HCT116 (cell line): ENCODE results near the gene PRKCZ. TPM values are rescaled to one million over a fixed set of nuclear protein-coding genes. Genes with fewer than 3 reads are reported as not detected.

Source experiments
- ATAC-seq: fragments of 200-7000 bp; cut with Tn5 transposase; 2 replicates; pipeline ENCODE4 v1.9.1; 2020; ENCODE audit warnings: mild to moderate bottlenecking, moderate library complexity
- BruUV-seq: library from RNA; stranded (reverse); fragments of 400-500 nt; replicated peaks from 2 replicates; lab custom pipeline; 2021; lab: Mats Ljungman, UMichigan
- CTCF ChIA-PET: fragments of 300-600 bp; sonication (Branson Sonifier 250); formaldehyde crosslinking; loops from one replicate; lab custom pipeline; 2021; ENCODE audit warnings: antibody characterized with exemption; lab: Charles Lee
- POLR2A ChIA-PET: fragments of 300-600, 350-600 bp; sonication (Branson Sonifier 250); formaldehyde crosslinking; loops from one replicate; lab custom pipeline; 2021; ENCODE audit warnings: antibody characterized with exemption; lab: Charles Lee
- RAD21 ChIA-PET, 2 experiments: fragments of 300-600 bp; sonication (Branson Sonifier 250); formaldehyde crosslinking; loops; one replicate each; lab custom pipeline; 2023; ENCODE audit warnings: low total read pairs in 2 of 2; ENCODE audit not compliant: uncharacterized antibody in 2 of 2, unreplicated experiment in 2 of 2, low non-redundant PET in 1 of 2; lab: Charles Lee
- DNase-seq: peaks from one replicate; pipeline ENCODE4 v3.0.0-alpha.2; 2010; ENCODE audit warnings: low read depth, low spot score
- H2AFZ ChIP-seq: fragments of 200-600 bp; shearing (Covaris generic), sonication (generic); 2 replicates; pipeline ENCODE4 v1.6.1; 2017; ENCODE audit warnings: low read depth, mixed run types, mixed read lengths, antibody characterized with exemption, low read length; ENCODE audit not compliant: poor library complexity, severe bottlenecking
- H3K27ac ChIP-seq: 2 replicates; pipeline ENCODE4 v1.5.1; 2012; ENCODE audit warnings: low read depth, low read length
- H3K27me3 ChIP-seq: fragments of 200-600 bp; sonication (generic); 2 replicates; pipeline ENCODE4 v1.6.1; 2016; ENCODE audit warnings: mixed run types, low read length, mixed read lengths; ENCODE audit not compliant: insufficient read depth
- H3K36me3 ChIP-seq, 2 experiments: fragments of 200-500 bp in 1 of 2; fragments of 200-600 bp in 1 of 2; sonication (Bioruptor generic) in 1 of 2; sonication (generic) in 1 of 2; 2 replicates each; pipeline versions ENCODE4 v1.5.1 to v1.6.1; 2014 to 2016; ENCODE audit warnings: low read length in 2 of 2, inconsistent platforms in 1 of 2, mixed read lengths in 1 of 2, mixed run types in 1 of 2; ENCODE audit not compliant: insufficient read depth in 2 of 2, control insufficient read depth in 1 of 2
- H3K4me1 ChIP-seq, 2 experiments: fragments of 200-600 bp in 1 of 2; sonication (generic) in 1 of 2; 2 replicates each; pipeline versions ENCODE4 v1.5.1 to v1.6.1; 2012 to 2017; ENCODE audit warnings: low read length in 2 of 2, inconsistent platforms in 1 of 2, mild to moderate bottlenecking in 1 of 2, mixed read lengths in 1 of 2, mixed run types in 1 of 2, moderate library complexity in 1 of 2; ENCODE audit not compliant: insufficient read depth in 2 of 2, control insufficient read depth in 1 of 2
- H3K4me2 ChIP-seq: fragments of 200-600 bp; sonication (generic); 2 replicates; pipeline ENCODE4 v1.6.1; 2017; ENCODE audit warnings: mixed run types, low read length, mixed read lengths
- H3K4me3 ChIP-seq, 2 experiments: fragments of 200-600 bp in 1 of 2; sonication (generic) in 1 of 2; replicated peaks in 1 of 2; 2 replicates each; pipeline ENCODE4 v1.5.1; 2011 to 2016; ENCODE audit warnings: low read length in 2 of 2, control low read depth in 1 of 2, low read depth in 1 of 2, mild to moderate bottlenecking in 1 of 2, mixed read lengths in 1 of 2, mixed run types in 1 of 2
- H3K79me2 ChIP-seq: fragments of 200-600 bp; sonication (generic); 2 replicates; pipeline ENCODE4 v1.6.1; 2017; ENCODE audit warnings: mild to moderate bottlenecking, mixed run types, low read length, moderate library complexity, mixed read lengths; ENCODE audit not compliant: insufficient read depth
- H3K9ac ChIP-seq: fragments of 200-600 bp; sonication (generic); 2 replicates; pipeline ENCODE4 v1.6.1; 2016; ENCODE audit warnings: low read length, mixed read lengths
- H3K9me2 ChIP-seq: fragments of 200-600 bp; sonication (generic), shearing (Covaris generic); 2 replicates; pipeline ENCODE4 v1.6.1; 2017; ENCODE audit warnings: mixed run types, mild to moderate bottlenecking, moderate library complexity; ENCODE audit not compliant: insufficient read depth
- H3K9me3 ChIP-seq, 2 experiments: fragments of 200-500 bp in 1 of 2; fragments of 200-600 bp in 1 of 2; sonication (Bioruptor generic) in 1 of 2; sonication (generic) in 1 of 2; 2 replicates each; pipeline ENCODE4 v1.6.1; 2014 to 2017; ENCODE audit warnings: low read length in 2 of 2, mixed read lengths in 2 of 2, inconsistent platforms in 1 of 2, low read depth in 1 of 2, mild to moderate bottlenecking in 1 of 2, mixed run types in 1 of 2, moderate library complexity in 1 of 2; ENCODE audit not compliant: control insufficient read depth in 1 of 2, insufficient read depth in 1 of 2
- H4K20me1 ChIP-seq: fragments of 200-600 bp; sonication (generic), shearing (Covaris generic); 2 replicates; pipeline ENCODE4 v1.6.1; 2017; ENCODE audit warnings: mixed run types, mild to moderate bottlenecking, moderate library complexity; ENCODE audit not compliant: insufficient read depth
- CBX3 ChIP-seq: IDR thresholded peaks from 2 replicates; pipeline ENCODE4 v1.6.1; 2012; ENCODE audit warnings: low read depth
- CEBPB ChIP-seq: IDR thresholded peaks from 2 replicates; pipeline ENCODE4 v1.6.1; 2012; ENCODE audit warnings: low read depth
- EGR1 ChIP-seq: IDR thresholded peaks from 2 replicates; pipeline ENCODE4 v1.6.1; 2012; ENCODE audit warnings: low read depth
- EZH2 ChIP-seq: fragments of 200-600 bp; sonication (generic); IDR thresholded peaks from 2 replicates; pipeline ENCODE4 v1.6.1; 2017; ENCODE audit warnings: antibody characterized with exemption, mixed run types
- EZH2phosphoT487 ChIP-seq: fragments of 200-600 bp; IDR thresholded peaks from 2 replicates; pipeline ENCODE4 v1.6.1; 2018; ENCODE audit warnings: antibody characterized with exemption, borderline replicate concordance
- FOSL1 ChIP-seq: IDR thresholded peaks from 2 replicates; pipeline ENCODE4 v1.6.1; 2012; ENCODE audit warnings: low read depth
- POLR2A ChIP-seq: IDR thresholded peaks from 2 replicates; pipeline ENCODE4 v1.7.0; 2011; ENCODE audit warnings: borderline replicate concordance; ENCODE audit not compliant: insufficient read depth, insufficient read length; ENCODE audit errors: extremely low read depth
- POLR2AphosphoS5 ChIP-seq: IDR thresholded peaks from 2 replicates; pipeline ENCODE4 v1.6.1; 2011; ENCODE audit warnings: mild to moderate bottlenecking, low read depth, low read length, moderate library complexity
- RAD21 ChIP-seq: IDR thresholded peaks from 2 replicates; pipeline ENCODE4 v1.6.1; 2012; ENCODE audit warnings: low read depth, mild to moderate bottlenecking
- SP1 ChIP-seq: IDR thresholded peaks from 2 replicates; pipeline ENCODE4 v1.6.1; 2012; ENCODE audit warnings: low read depth
- SRF ChIP-seq: IDR thresholded peaks from 2 replicates; pipeline ENCODE4 v1.6.1; 2012; ENCODE audit warnings: low read depth
- TCF7L2 ChIP-seq: IDR thresholded peaks from 2 replicates; pipeline ENCODE4 v1.7.0; 2011; ENCODE audit warnings: borderline replicate concordance, inconsistent platforms; ENCODE audit not compliant: insufficient read depth, insufficient read length; ENCODE audit errors: extremely low read depth
- YY1 ChIP-seq: IDR thresholded peaks from 2 replicates; pipeline ENCODE4 v1.6.1; 2011; ENCODE audit warnings: low read length, low read depth, moderate library complexity, mild to moderate bottlenecking; ENCODE audit not compliant: insufficient replicate concordance; ENCODE audit errors: extremely low read depth
- ZNF274 ChIP-seq: fragments of 200-500 bp; sonication (Bioruptor generic); IDR thresholded peaks from 2 replicates; pipeline ENCODE4 v1.6.1; 2014; ENCODE audit warnings: mild to moderate bottlenecking, low read depth, low read length, inconsistent platforms
- intact Hi-C: fragments of 100-400 bp; cut with micrococcal nuclease; formaldehyde crosslinking; loops from 2 replicates; pipeline ENCODE4 v1.10.0; 2022
- total RNA-seq: library from RNA; stranded (reverse); gene quantifications from one replicate; pipeline ENCODE4 v1.2.1, GENCODE V29; 2021; ENCODE audit not compliant: unreplicated experiment
- TF ChIP-seq, protein P1 (sequence below), 3 experiments: fragments of 200-600 bp in 1 of 3; sonication (generic) in 1 of 3; IDR thresholded peaks in 2 of 3; conservative IDR thresholded peaks in 1 of 3; 2 replicates each; pipeline ENCODE4 v1.5.1; 2012 to 2017; ENCODE audit warnings: low read depth in 2 of 3, low read length in 2 of 3, antibody characterized with exemption in 1 of 3, borderline replicate concordance in 1 of 3, control low read depth in 1 of 3, mild to moderate bottlenecking in 1 of 3, mixed read lengths in 1 of 3, mixed run types in 1 of 3, moderate library complexity in 1 of 3; ENCODE audit not compliant: insufficient read depth in 1 of 3
- TF ChIP-seq, protein P2 (sequence below): IDR thresholded peaks from 2 replicates; pipeline ENCODE4 v1.6.1; 2012

The PRKCZ gene
- total RNA-seq, 1 experiment from 2014 or later, result 46.8 TPM

DNA sequence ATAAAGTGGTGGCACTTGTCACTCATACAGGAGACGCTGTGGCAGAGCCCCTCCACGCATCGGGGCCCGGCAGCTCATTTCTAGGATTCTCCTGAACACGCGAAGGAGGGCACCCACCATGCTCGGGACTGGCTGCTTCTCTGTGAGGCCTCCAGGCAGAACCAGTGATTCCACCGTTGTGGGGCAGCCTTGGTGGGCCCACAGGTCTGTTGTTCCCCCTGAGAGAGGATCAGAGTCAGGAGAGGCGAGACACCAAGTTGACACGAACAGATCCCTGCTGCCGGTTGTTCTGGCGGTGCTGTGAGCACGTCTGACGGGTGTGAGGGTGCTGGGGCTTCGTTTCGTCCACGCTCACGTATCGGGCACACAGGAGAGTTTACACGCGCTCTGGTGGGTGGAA lies 26.6 kb downstream of the PRKCZ start:
- no peaks in the 10 kb centered on the region for H3K27me3 ChIP-seq
- H3K4me1 ChIP-seq, result no peaks in the 10 kb centered on the region
- ChIA-PET RAD21 (no interaction called here), CTCF (no interaction called here), POLR2A (no interaction called here)
- H3K79me2 ChIP-seq, result peaks cover 18% of the 10 kb centered on the region; the same call in 1 of the 2 replicates
- H2AFZ ChIP-seq, result no peak overlapping the region
- no peak overlapping the region for H3K4me2 ChIP-seq
- no peak overlapping the region for H3K4me3 ChIP-seq
- TF ChIP-seq, protein P1, sequence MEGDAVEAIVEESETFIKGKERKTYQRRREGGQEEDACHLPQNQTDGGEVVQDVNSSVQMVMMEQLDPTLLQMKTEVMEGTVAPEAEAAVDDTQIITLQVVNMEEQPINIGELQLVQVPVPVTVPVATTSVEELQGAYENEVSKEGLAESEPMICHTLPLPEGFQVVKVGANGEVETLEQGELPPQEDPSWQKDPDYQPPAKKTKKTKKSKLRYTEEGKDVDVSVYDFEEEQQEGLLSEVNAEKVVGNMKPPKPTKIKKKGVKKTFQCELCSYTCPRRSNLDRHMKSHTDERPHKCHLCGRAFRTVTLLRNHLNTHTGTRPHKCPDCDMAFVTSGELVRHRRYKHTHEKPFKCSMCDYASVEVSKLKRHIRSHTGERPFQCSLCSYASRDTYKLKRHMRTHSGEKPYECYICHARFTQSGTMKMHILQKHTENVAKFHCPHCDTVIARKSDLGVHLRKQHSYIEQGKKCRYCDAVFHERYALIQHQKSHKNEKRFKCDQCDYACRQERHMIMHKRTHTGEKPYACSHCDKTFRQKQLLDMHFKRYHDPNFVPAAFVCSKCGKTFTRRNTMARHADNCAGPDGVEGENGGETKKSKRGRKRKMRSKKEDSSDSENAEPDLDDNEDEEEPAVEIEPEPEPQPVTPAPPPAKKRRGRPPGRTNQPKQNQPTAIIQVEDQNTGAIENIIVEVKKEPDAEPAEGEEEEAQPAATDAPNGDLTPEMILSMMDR (IDR thresholded peaks at IDR 0.05 in 2 of 3, conservative IDR thresholded peaks at IDR 0.05 in 1 of 3; ENCODE audit: borderline replicate concordance in 1 of 3, insufficient read depth in 1 of 3, low read depth in 2 of 3, low read length in 2 of 3), result no peak
- no peak for TF ChIP-seq CBX3
- no peak for TF ChIP-seq YY1
- no peak for TF ChIP-seq SRF
- no peak for TF ChIP-seq ZNF274
- no peak for TF ChIP-seq TCF7L2
- no peak for TF ChIP-seq EZH2phosphoT487
- no peak for TF ChIP-seq POLR2AphosphoS5
- no peak for TF ChIP-seq POLR2A
- no peak for TF ChIP-seq SP1
- no peak for TF ChIP-seq RAD21
- TF ChIP-seq, protein P2, sequence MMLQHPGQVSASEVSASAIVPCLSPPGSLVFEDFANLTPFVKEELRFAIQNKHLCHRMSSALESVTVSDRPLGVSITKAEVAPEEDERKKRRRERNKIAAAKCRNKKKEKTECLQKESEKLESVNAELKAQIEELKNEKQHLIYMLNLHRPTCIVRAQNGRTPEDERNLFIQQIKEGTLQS, result no peak
- TF ChIP-seq CEBPB, result no peak
- no peak for TF ChIP-seq EZH2
- no peak for TF ChIP-seq EGR1
- no peak for TF ChIP-seq FOSL1
- H3K36me3 ChIP-seq, result peaks cover 0 to 6% of the 10 kb centered on the region in 2 experiments; a peak in 1 of 4 replicates
- H3K9ac ChIP-seq, result no peak overlapping the region
- H3K9me3 ChIP-seq, result peaks cover 19 to 22% of the 10 kb centered on the region in 2 experiments; a peak in 3 of 4 replicates
- no TSS peak for BruUV-seq
- intact Hi-C loops, result no loop called here
- no peaks in the 10 kb centered on the region for H3K9me2 ChIP-seq
- no peak for ATAC-seq
- H3K27ac ChIP-seq, result no peak overlapping the region
- H4K20me1 ChIP-seq, result no peaks in the 10 kb centered on the region
- DNase-seq, result no peak
